HG03439 (cell line): ENCODE data around the gene MLLT1.

Experiments
- ATAC-seq: cut with Tn5 transposase; IDR thresholded peaks from one replicate; pipeline ENCODE4 v1.9.1; 2021; ENCODE audit warnings: mild to moderate bottlenecking, moderate library complexity; ENCODE audit not compliant: unreplicated experiment

MLLT1 gene

DNA sequence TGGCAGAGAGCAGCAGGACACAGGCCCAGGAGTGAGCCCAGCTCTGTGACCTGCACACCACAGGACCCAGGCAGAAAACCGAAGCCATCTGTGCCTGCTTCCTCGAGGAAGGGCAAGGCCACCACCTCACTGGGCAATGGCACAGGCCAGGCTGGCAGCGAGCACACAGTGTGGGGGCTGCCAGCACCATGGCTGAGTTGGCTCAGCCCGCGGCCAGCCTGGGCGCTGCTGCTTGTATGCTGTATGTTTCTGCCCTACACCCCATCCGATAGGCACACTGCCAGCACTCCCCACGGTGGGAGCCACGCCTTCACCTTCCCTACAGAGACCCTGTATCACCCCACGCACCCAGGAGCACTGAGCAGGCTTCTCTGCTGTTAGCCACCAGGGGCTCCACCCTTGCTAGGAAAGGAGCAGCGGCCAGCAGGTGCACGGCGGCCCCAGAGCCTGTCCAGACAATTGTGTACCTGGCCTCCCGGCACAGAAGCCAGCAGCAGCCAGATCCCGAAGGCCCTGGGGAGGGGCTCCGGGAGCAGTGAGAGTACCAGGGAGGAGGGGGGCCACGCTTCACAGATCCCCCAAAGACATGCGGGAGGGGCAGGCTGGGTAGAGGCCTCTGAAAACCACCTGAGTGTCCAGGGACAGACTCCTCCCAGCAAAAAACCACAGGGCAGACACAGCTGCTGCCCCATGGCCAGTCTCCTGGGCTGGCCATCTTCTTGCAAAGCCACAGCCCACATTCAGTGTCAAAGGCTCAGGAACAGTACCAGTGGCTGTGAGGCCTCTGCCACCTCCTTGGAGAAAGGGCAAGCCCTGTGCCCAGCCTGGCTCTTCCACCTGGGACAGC lies 56.1 kb downstream of the MLLT1 start:
- ATAC-seq: no peak

DNA sequence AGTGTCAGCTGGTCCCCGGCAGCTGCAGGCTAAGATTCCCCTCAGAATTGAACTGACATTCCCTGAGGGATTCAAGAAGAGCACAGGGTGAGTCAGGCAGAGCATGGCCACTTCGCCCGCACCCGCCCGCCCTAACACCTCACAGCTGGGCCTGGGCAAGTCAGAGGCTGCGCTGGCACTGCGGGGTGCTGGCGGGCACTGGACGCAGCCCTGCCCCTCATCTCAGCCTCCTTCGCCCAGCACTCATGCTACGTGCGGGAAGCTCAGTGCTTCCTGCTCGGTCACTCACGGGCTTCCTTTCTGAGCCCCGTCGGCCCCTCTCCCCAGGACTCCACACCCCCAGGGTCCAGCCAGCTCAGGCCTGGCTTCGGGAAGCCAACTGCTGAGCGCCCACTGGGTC lies 56.9 kb downstream of the MLLT1 start:
- no peak for ATAC-seq

GRCh38 chr19:6221878-6222746 lies 57.7 kb downstream of the MLLT1 start:
- no peak for ATAC-seq

- ATAC-seq: no peak
Measured at GRCh38 chr19:6221220-6221877, 58.4 kb downstream of the MLLT1 start.

GRCh38 chr19:6220385-6221191 lies 59.2 kb downstream of the MLLT1 start:
- no peak for ATAC-seq

DNA sequence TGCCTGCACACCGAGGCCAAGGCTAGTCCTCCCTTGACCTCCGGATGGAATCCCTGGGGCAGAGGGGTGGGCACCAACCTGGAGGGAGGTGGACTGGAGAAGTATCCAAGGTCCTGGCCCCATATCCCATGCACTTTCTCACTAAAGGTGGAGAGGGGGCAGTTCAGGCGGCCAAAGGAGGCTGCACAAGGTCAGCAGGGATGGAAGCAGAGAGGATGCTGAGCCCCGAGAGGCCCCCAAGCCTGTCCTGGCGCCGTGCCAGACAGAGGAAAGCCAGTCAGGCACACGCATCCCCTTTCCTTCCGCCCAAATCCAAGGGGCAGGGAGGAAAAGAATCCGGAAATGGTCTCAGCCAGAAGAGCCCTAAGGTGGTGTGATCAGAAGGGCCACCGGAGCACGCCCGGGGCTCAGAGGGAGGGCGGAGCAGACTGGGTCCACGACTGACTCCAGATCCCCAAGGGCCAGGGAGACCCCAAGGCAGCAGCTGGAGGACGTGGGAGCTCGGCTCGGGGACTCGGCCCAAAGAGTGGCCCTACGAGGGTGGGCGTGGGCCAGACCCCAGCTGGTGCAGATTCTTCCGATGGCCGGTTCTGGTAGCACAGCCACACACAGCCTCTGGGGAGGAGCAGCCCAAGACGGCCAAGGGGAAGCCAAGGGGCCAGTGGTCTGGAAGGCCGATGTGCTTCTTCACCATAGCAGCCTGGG lies 60.0 kb downstream of the MLLT1 start:
- no peak for ATAC-seq

DNA sequence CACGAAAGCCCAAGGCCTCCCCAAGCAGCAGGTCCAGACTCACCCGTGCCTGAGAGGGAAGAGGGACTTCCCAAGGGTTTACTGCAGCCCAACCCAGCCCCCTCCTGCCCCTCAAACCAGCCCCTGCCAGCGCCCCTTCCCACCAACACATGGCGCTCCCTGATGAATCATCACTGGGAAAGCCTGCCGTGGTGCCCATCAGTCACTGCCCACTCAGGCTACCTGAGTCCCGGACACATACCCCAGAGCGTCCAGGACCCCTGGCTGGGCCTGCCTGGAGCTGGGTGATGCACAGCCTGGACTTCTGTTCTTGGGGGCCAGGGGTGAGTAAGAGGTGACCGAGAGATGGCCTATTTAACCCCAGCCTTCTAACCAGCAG lies 60.6 kb downstream of the MLLT1 start:
- ATAC-seq: no peak

GRCh38 chr19:6218491-6219146 lies 61.2 kb downstream of the MLLT1 start:
- ATAC-seq: no peak

GRCh38 chr19:6217752-6218334 lies 61.9 kb downstream of the MLLT1 start:
- no peak for ATAC-seq

DNA sequence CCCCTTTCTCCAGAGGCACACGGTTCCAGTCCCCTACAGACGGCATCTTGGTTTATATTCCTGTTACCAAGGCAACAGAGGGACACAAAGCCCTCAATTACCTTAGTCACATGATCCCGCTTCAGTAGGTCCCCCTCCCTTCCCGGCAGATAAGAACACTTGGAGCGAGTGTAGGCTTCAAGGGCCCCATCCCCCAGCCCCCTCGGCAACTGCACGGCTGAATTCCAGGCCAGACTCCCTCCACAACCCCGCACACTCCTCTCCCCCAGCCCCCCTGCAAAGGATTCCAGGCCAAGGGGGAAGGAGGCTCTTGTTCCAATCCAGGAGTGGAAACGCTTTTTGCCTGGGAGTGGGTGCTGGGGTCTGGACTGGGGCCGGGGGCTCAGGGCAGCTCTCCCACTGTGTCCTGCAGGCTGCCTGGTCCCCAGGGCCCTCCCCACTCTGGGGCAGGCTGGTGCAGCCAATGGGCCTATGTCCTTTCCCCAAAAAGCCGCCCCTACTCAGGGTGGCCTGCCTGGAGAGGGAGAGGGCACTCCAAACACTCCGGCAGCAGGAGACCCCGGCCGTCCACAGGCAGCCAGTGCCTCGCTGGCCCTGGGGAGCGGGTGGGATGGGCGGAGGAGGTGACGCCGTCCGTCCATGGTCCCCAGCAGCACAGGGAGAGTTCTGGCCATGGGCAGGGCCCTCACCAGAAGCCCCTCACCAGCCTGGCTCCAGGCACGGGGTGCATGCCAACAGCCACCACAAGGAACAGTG lies 62.6 kb downstream of the MLLT1 start:
- no peak for ATAC-seq

- ATAC-seq: no peak
Measured at GRCh38 chr19:6216236-6216995, 63.4 kb downstream of the MLLT1 start.

DNA sequence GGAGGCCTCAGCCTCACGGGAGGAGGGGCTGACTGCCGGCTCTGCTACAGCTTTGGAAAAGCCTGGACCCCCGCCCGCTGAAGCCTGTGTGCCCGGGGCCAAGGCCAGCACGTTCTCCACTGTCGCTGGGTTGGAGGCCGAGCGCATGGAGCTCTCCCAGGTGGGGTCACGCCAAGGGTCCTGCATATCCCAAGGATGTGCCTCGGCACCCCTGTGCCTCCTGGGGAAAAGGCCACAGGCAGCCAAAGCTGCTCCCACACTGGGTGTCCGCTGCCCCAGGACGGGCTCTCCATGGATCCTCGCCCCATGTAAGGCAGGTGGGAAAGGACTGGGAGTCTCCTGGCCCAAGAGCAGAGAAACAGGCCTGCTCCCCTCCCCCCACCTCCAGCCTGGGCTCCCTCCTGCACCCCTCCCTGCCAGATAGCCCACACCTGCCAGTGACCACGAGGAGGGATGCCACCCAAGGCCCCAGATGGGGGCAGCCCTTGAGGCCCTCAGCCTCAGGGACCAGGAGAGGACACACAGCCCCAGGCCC lies 64.0 kb downstream of the MLLT1 start:
- ATAC-seq: no peak

- no peak for ATAC-seq
Measured at GRCh38 chr19:6214881-6215541, 64.8 kb downstream of the MLLT1 start.

DNA sequence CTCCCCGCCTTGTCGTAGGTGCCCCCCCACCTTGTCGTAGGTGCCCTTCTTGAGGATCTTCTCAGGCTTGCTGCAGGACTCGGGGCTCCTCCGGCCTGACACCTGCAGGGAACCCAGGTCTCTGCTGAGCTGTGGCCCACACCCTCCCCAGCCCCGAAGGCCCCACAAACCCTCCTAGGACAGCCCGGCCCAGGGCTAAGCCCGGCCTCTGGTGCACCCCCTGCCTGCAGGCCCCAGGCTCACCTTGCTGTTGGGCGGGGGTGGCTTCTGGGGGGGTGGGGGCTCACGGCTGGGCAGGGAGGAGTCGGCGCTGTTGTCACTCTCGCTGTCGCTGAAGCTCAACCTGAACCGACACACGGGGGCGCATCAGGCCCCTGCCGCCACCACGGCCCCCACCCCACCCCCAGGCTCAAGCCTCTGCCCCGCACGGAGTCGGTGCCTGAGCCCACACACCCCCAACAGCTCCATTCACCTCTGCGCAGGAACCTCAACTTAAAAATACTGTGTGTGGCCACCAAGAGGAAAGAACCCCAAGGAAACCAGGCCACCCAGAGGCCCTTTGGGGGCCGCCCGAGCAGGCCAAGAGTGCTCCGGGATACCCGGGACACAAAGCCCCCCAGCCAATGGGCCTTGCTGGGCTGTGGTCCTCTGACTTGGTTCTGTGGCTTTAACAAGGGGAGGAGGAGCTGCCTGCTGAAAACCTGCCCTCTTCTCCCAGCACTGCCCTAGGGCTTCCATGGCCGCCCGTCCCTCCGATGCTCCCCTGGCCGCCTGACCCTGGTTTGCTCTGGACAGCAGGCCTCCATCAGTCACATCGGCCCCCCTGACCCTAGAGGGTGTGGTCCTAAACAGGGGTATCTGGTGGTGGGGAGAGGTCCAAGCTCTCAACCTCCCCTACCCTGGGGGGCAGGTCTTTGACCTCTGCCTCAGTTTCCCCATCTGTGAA lies 65.8 kb downstream of the MLLT1 start:
- ATAC-seq: no peak

GRCh38 chr19:6213266-6213595 lies 66.5 kb downstream of the MLLT1 start:
- no peak for ATAC-seq
